ENCODE data around the gene PLCB1. TPM values are rescaled to one million over a fixed set of nuclear protein-coding genes. Genes with fewer than 3 reads are reported as not detected.

PLCB1 gene
- total and polyA plus RNA-seq, 2 donors (not counting 3 experiments of a cell fraction or from before 2014, with no cell fraction given) = 10.2 to 53.4 TPM

DNA sequence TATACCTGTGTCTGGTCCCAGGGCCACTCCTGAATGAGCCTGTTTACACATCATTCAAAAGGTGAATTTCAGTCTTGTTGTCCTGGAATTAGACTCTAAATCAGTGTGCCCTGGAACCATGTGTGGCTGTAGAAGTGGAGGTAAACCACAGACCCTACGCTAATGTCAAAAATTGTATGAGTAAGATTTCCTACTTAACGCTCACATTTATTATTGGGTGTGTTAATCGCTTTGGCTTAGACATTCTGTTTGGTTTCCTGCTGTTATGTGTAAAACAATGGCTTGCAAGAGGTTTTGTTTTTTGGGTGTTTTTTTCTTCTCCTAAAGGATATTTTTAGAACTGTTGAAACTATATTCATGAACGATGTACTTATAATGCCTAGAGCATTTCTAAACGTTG is 19.3 kb downstream of the PLCB1 start:
- H3K4me3 ChIP-seq (replicated peaks in 1 of 3; ENCODE audit: insufficient read depth in 1 of 3, low read depth in 1 of 3, low read length in 3 of 3) = peak overlapping the region in 1 of 3 experiments; percentile 46
- POLR2A ChIA-PET = no interaction called here
- peak overlapping the region; percentile 83 for H3K9ac ChIP-seq (replicated peaks; ENCODE audit: extremely low read depth, insufficient read depth, low read length)
- H3K79me2 ChIP-seq (ENCODE audit: control insufficient read depth, insufficient read depth, low read length) = peaks cover 14% of the 10 kb centered on the region
- no peaks in the 10 kb centered on the region for H3K9me1 ChIP-seq (replicated peaks; ENCODE audit: control insufficient read depth, extremely low read depth, insufficient read depth, low read length)
- H3K36me3 ChIP-seq (ENCODE audit: control insufficient read depth in 2 of 2, extremely low read depth in 1 of 2, insufficient read depth in 2 of 2, low read length in 2 of 2) = no peaks in the 10 kb centered on the region
- H2AFZ ChIP-seq (ENCODE audit: low read depth, low read length) = no peak overlapping the region
- H3K9me3 ChIP-seq (replicated peaks; ENCODE audit: control insufficient read depth, insufficient read depth, low read length) = no peaks in the 10 kb centered on the region
- DNase-seq (ENCODE audit: low read depth, low spot score) = peak; percentile 92
- H3K4me2 ChIP-seq (ENCODE audit: insufficient read depth, low read length) = peak overlapping the region; percentile 94
- no peaks in the 10 kb centered on the region for H4K20me1 ChIP-seq (replicated peaks; ENCODE audit: control insufficient read depth, extremely low read depth, insufficient read depth, low read length)
- H3K27ac ChIP-seq (ENCODE audit: insufficient read depth, low read depth, low read length) = peak overlapping the region; percentile 71
- H3K27me3 ChIP-seq (ENCODE audit: control insufficient read depth in 2 of 2, insufficient read depth in 2 of 2, low read length in 2 of 2) = no peaks in the 10 kb centered on the region
- dilution Hi-C loops (cut with MboI; ENCODE audit: extremely low pct_ligation_motif_present, low sequenced_read_pairs) (no loop called here), intact Hi-C loops (cut with micrococcal nuclease) (loop anchor here (1.0 to 5.0 kb wide), 3 partner anchors 56 to 154 kb away; no protein-coding TSS in a partner anchor)
- TF ChIP-seq JUN (IDR thresholded peaks at IDR 0.05; ENCODE audit: borderline replicate concordance, insufficient read depth, insufficient read length, low read depth) = peak; percentile 38
- TF ChIP-seq POLR2A (IDR thresholded peaks at IDR 0.05; ENCODE audit: low read depth, low read length) = peak; percentile 46
- TF ChIP-seq GATA2 (IDR thresholded peaks at IDR 0.05; ENCODE audit: insufficient read depth, insufficient read length, low read depth, low read length) = peak; percentile 17
- TF ChIP-seq MYC (IDR thresholded peaks at IDR 0.05; ENCODE audit: low read depth, low read length) = no peak
- TF ChIP-seq EZH2 (IDR thresholded peaks at IDR 0.05; ENCODE audit: borderline replicate concordance, low read depth, low read length, severe bottlenecking) = no peak
- peak; percentile 62 for TF ChIP-seq POLR2AphosphoS5 (IDR thresholded peaks at IDR 0.05; ENCODE audit: insufficient read depth, low read depth, low read length)
- TF ChIP-seq CTCF (IDR thresholded peaks at IDR 0.05; ENCODE audit: extremely low read depth in 1 of 2, insufficient read depth in 1 of 2, low read depth in 1 of 2, low read length in 2 of 2) = no peak
- TF ChIP-seq, protein P1, sequence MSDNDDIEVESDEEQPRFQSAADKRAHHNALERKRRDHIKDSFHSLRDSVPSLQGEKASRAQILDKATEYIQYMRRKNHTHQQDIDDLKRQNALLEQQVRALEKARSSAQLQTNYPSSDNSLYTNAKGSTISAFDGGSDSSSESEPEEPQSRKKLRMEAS (IDR thresholded peaks at IDR 0.05; ENCODE audit: insufficient read depth, insufficient read length) = peak; percentile 7
- TF ChIP-seq FOS (IDR thresholded peaks at IDR 0.05; ENCODE audit: borderline replicate concordance, insufficient read depth, low read length) = peak; percentile 46
- H3K4me1 ChIP-seq (ENCODE audit: control insufficient read depth, extremely low read depth, insufficient read depth, low read length) = peaks cover 98% of the 10 kb centered on the region
- peak; percentile 55 for FAIRE-seq
- CTCF ChIA-PET = interaction anchor here (1.0 to 1.3 kb wide), 4 partner anchors 11 to 571 kb away, joined by 3 to 5 read pairs (median 4); no protein-coding TSS in a partner anchor
- BruUV-seq (replicated peaks) = no TSS peak
